ENCODE results near the gene SLC6A20.

DNA sequence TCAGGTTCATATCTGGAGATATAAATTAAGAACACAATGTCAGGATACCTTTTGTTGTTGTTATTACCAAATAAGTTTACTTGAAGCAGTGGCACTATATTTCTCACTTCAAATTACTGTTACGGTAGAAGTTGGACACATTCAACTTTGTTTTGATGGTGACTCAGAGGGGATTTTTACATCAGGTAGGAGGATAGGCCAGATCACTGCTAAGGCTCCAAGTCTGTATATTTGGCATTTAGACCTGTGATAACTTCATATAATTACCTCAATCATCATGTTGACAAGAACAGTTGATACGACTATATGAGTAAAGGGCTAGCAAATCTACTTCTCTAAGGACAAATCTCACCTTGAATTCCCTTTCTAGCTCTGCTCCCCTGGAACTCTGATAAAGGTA lies 30.0 kb upstream of the SLC6A20 start:
- TF ChIP-seq, protein P1, sequence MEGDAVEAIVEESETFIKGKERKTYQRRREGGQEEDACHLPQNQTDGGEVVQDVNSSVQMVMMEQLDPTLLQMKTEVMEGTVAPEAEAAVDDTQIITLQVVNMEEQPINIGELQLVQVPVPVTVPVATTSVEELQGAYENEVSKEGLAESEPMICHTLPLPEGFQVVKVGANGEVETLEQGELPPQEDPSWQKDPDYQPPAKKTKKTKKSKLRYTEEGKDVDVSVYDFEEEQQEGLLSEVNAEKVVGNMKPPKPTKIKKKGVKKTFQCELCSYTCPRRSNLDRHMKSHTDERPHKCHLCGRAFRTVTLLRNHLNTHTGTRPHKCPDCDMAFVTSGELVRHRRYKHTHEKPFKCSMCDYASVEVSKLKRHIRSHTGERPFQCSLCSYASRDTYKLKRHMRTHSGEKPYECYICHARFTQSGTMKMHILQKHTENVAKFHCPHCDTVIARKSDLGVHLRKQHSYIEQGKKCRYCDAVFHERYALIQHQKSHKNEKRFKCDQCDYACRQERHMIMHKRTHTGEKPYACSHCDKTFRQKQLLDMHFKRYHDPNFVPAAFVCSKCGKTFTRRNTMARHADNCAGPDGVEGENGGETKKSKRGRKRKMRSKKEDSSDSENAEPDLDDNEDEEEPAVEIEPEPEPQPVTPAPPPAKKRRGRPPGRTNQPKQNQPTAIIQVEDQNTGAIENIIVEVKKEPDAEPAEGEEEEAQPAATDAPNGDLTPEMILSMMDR (IDR thresholded peaks at IDR 0.05; ENCODE audit: borderline replicate concordance, extremely low read depth, low read length, poor library complexity, severe bottlenecking) = no peak
- TF ChIP-seq EZH2 (IDR thresholded peaks at IDR 0.05; ENCODE audit: borderline replicate concordance, low read depth, low read length, severe bottlenecking) = no peak
